ENCODE data around the gene GPC6.

GPC6 gene

DNA sequence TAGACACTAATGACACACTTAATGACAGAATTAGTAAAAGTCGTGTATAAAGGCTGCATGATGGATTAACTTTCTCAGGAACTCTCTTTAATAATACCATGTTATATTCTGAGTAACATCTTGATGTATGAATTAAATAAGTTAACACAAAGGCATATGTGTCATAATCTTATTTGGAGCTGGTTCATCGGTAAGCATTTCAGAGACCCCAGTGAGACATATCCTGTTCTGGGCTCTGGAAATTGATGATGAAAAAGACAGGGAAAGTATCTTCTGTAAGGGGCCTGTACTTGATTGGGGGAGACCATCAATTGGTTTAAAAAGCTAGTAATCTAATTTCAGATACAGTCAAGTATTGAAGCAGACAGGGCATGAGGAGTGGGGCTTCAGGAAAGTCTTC, 547.9 kb downstream of the GPC6 start:
- H3K4me3 ChIP-seq (ENCODE audit: low read depth, low read length) = no peak overlapping the region
- TF ChIP-seq, protein P1, sequence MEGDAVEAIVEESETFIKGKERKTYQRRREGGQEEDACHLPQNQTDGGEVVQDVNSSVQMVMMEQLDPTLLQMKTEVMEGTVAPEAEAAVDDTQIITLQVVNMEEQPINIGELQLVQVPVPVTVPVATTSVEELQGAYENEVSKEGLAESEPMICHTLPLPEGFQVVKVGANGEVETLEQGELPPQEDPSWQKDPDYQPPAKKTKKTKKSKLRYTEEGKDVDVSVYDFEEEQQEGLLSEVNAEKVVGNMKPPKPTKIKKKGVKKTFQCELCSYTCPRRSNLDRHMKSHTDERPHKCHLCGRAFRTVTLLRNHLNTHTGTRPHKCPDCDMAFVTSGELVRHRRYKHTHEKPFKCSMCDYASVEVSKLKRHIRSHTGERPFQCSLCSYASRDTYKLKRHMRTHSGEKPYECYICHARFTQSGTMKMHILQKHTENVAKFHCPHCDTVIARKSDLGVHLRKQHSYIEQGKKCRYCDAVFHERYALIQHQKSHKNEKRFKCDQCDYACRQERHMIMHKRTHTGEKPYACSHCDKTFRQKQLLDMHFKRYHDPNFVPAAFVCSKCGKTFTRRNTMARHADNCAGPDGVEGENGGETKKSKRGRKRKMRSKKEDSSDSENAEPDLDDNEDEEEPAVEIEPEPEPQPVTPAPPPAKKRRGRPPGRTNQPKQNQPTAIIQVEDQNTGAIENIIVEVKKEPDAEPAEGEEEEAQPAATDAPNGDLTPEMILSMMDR (IDR thresholded peaks at IDR 0.05; ENCODE audit: low read depth, low read length, missing control alignments) = no peak
- DNase-seq (ENCODE audit: low read depth) = no peak
- in situ Hi-C loops (cut with HindIII; ENCODE audit: low sequenced_read_pairs) = no loop called here

DNA sequence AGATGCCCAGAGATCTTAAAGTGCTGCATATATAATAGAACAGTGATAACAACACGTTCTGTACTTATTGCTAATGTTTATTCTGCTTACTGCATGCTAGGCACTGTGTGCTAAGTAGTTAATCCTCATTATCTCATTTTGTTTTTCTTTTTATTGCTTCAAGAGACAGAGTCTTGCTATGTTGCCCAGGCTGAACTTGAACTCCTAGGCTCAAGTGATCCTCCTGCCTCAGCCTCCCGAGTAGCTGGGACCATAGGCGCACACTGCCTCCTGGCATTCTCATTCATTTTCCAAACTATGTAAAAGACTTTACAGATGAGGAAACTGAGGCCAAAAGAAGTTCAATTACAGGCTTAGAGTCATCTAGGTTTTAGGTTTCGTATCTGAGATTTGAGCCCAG, 548.4 kb downstream of the GPC6 start:
- TF ChIP-seq, protein P1 (IDR thresholded peaks at IDR 0.05; ENCODE audit: low read depth, low read length, missing control alignments) = no peak
- in situ Hi-C loops (cut with HindIII; ENCODE audit: low sequenced_read_pairs) = no loop called here
- DNase-seq (ENCODE audit: low read depth) = no peak
- no peak overlapping the region for H3K4me3 ChIP-seq (ENCODE audit: low read depth, low read length)

DNA sequence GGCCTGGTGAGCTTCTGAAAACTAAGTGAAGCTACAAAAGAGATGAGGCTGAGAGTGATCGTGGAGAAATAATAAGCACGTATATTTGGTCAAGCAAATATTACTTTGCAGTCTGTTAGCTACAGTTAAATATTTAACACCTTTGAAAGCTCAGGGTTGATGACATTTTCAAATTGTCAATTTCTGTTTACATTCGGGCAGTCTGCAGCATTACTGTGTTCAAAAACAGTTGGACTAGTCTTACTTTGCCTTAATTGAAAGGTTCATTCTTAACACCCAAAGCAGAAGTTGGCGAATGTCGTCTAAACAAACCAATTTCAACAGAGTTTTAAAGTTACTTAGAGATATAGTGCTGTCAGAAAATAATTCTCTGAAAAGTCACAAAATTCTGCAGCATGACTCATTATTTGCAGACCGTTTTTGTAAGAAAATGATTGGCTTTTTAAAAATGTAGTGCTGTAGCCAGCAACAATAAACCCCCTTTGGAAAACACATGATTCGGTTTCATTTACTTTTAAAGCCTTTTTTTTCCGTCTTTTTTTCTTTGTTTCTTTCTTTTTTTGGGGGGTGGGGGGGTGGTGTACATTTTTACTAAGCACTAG, 549.0 kb downstream of the GPC6 start:
- peak; percentile 44 for DNase-seq (ENCODE audit: low read depth)
- no peak overlapping the region for H3K4me3 ChIP-seq (ENCODE audit: low read depth, low read length)
- in situ Hi-C loops (cut with HindIII; ENCODE audit: low sequenced_read_pairs) = no loop called here
- TF ChIP-seq, protein P1 (IDR thresholded peaks at IDR 0.05; ENCODE audit: low read depth, low read length, missing control alignments) = no peak

DNA sequence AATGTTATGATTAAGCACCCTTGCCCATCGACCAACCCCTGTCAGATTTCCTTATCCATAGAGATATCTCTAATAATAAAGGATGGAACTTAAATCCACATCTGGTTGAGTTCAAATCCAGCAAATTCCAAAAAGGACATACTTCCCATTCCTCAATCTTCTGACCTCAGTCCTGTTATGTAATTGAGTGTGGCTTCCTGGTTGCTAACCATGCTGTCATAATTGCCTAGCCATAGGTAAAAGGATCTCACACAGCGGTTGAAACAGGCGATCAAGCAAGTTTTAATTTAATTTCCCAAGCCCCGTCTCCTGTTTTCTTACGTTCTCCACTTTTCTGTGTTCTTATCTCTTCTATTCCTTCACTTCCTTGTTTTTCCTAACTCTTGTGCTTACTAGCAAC, 550.3 kb downstream of the GPC6 start:
- H3K4me3 ChIP-seq (ENCODE audit: low read depth, low read length) = no peak overlapping the region
- TF ChIP-seq, protein P1 (IDR thresholded peaks at IDR 0.05; ENCODE audit: low read depth, low read length, missing control alignments) = no peak
- peak; percentile 45 for DNase-seq (ENCODE audit: low read depth)
- in situ Hi-C loops (cut with HindIII; ENCODE audit: low sequenced_read_pairs) = no loop called here

DNA sequence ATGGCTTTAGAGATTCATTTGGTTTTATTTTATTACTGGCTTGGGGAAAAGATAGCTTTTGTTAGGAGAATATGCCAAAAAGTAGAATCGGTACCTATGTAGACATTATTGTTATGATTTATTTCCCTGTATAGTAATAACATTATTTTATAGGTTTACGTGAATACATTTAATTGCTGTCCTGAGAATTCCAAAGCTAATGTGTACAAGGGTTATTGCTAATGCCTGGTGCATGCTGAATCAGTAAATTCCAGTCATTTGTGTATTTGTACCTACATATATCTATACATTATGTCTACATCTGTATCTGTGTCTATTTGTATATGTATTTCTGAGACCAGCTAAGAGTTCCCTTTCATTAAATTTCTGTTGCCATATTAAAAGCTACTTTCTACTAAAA, 550.9 kb downstream of the GPC6 start:
- in situ Hi-C loops (cut with HindIII; ENCODE audit: low sequenced_read_pairs) = no loop called here
- TF ChIP-seq, protein P1 (IDR thresholded peaks at IDR 0.05; ENCODE audit: low read depth, low read length, missing control alignments) = no peak
- H3K4me3 ChIP-seq (ENCODE audit: low read depth, low read length) = no peak overlapping the region
- no peak for DNase-seq (ENCODE audit: low read depth)

DNA sequence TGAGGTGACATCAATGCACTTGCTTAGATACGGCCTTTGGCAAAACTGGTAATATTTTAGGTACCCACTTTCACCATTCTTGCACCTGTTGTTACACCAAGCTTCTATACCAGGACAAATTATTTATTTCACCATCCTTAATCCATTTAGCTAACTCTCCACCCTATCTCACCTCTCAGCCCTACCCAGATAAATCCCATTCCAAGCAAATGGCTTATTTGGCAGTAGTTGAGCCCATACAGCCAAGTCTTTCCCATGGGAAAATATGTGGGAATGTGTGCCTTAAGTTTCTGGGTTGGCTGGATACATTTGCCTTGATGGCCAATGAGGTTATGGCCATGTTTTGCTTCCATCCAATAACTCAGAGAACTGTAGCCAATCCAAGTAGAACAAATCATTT, 551.9 kb downstream of the GPC6 start:
- no peak overlapping the region for H3K4me3 ChIP-seq (ENCODE audit: low read depth, low read length)
- DNase-seq (ENCODE audit: low read depth) = no peak
- in situ Hi-C loops (cut with HindIII; ENCODE audit: low sequenced_read_pairs) = no loop called here
- TF ChIP-seq, protein P1 (IDR thresholded peaks at IDR 0.05; ENCODE audit: low read depth, low read length, missing control alignments) = no peak
